Prostate gland (tissue), 2 donors: ENCODE data around the gene C2orf69. TPM values are rescaled to one million over a fixed set of nuclear protein-coding genes. Genes with fewer than 3 reads are reported as not detected.
A peak's percentile ranks its signal among the peaks of the same experiment; 100 is the strongest.

Experiments used
- DNase-seq: peaks from one replicate; pipeline ENCODE4 v3.0.0-alpha.2; 2019; ENCODE audit warnings: low spot score
- H3K27ac ChIP-seq, 2 donors: fragments of 200-600 bp; sonication (generic); 2 replicates each; pipeline ENCODE4 v1.5.1; 2017 to 2019
- H3K27me3 ChIP-seq: fragments of 200-600 bp; sonication (generic); replicated peaks from 2 replicates; pipeline ENCODE4 v1.5.1; 2019; ENCODE audit not compliant: insufficient read depth
- H3K36me3 ChIP-seq, 2 donors: fragments of 200-600 bp; sonication (generic); 1 replicate in 1 of 2; 2 replicates in 1 of 2; pipeline versions ENCODE4 v1.5.1 to v1.8.1; 2017 to 2019
- H3K4me1 ChIP-seq: fragments of 200-600 bp; sonication (generic); replicated peaks from 2 replicates; pipeline ENCODE4 v1.5.1; 2019
- H3K4me3 ChIP-seq, 2 donors: fragments of 200-600 bp; sonication (generic); 2 replicates each; pipeline ENCODE4 v1.5.1; 2017 to 2019
- H3K9me3 ChIP-seq: fragments of 200-600 bp; sonication (generic); 2 replicates; pipeline ENCODE4 v1.5.1; 2017
- CTCF ChIP-seq, 4 experiments: fragments of 200-600 bp in 2 of 4; fragments of 450-650 bp in 2 of 4; sonication (generic) in 2 of 4; IDR thresholded peaks; 1 replicate in 3 of 4; 2 replicates in 1 of 4; pipeline ENCODE4 v1.5.1; 2016 to 2019; ENCODE audit warnings: antibody characterized with exemption in 4 of 4, mild to moderate bottlenecking in 2 of 4, moderate library complexity in 2 of 4
- POLR2A ChIP-seq: fragments of 450-650 bp; IDR thresholded peaks from one replicate; pipeline ENCODE4 v1.6.1; 2016; ENCODE audit warnings: antibody characterized with exemption, mild to moderate bottlenecking
- POLR2AphosphoS5 ChIP-seq: sonication (generic); formaldehyde crosslinking; IDR thresholded peaks from one replicate; pipeline ENCODE4 v1.6.1; 2017; ENCODE audit warnings: antibody characterized with exemption
- WGBS: methylation state at CpG from one replicate; pipeline ENCODE4 v1.1.5; 2018; 5-methylcytosine and 5-hydroxymethylcytosine counted together
- intact Hi-C: fragments of 100-400 bp; cut with DNase I; formaldehyde crosslinking; loops from one replicate; pipeline ENCODE4 v1.14.2; 2022
- total RNA-seq, 2 donors: library from RNA; depleted of rRNA; stranded (reverse); fragments of >200 nt; gene quantifications; one replicate each; pipeline ENCODE4 v1.1.0, GENCODE V29; 2016

Gene C2orf69
- total RNA-seq: 10 to 100 TPM in 1 of 2 donors, 1 to 10 TPM in 1; 9.5 to 12.8 TPM

DNA sequence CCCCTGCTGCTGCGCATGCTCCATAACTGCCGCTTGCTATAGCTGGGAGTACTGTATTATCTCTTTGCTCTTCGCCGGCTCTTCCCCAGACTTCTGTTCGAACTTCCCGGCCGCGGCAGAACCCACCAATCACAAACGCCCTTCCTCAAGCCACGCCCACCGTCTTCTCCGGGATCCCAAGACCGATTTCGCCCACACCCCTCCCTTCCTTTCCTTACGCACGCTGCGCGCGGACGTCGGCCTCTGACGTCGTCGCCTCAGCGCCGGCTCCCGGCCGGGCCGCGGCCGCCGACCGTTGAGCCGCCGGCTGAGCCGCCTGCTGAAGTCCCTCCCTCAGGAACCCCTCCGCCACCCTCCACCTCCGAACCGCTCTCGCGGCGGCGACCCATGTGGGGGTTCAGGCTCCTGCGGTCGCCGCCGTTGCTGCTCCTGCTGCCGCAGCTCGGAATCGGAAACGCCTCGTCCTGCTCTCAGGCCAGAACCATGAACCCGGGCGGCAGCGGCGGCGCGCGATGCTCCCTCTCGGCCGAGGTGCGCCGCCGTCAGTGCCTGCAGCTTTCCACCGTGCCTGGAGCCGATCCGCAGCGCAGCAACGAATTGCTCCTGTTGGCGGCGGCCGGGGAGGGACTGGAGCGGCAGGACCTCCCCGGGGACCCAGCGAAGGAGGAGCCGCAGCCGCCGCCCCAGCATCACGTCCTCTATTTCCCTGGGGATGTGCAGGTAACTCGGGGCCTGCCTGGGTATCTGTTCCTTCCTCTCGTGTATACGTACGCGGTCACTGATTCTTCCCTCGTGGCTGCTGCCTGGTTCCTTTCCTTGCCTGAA is at the start of gene C2orf69:
Gene C2orf69 (plus strand): TSS at position 242 of the 825 bp plus-strand sequence. CDS start 146 bp downstream, at position 388.
- TF ChIP-seq CTCF (IDR thresholded peaks at IDR 0.05): no peak
- TF ChIP-seq POLR2A: peak; percentile 89
- TF ChIP-seq POLR2AphosphoS5: peak; percentile 67
- Histone ChIP-seq H3K27me3 (no peaks in the 10 kb centered on the region), H3K4me1 (peaks cover 9% of the 10 kb centered on the region), H3K27ac (peak within 1 kb of the TSS; percentile 95 to 97), H3K4me3 (peak within 1 kb of the TSS; percentile 64 to 69), H3K9me3 (no peaks in the 10 kb centered on the region), H3K36me3 (no peaks in the 10 kb centered on the region)
- intact Hi-C loops: no loop called here
- WGBS: under 1% methylated on average over 54 of the region's 85 CpGs
- DNase-seq: peak; percentile 97

GRCh38 chr2:199862788-199863187 is 48.3 kb upstream of the C2orf69 start:
- Histone ChIP-seq H3K4me1 (no peaks in the 10 kb centered on the region), H3K4me3 (no peak overlapping the region), H3K9me3 (no peaks in the 10 kb centered on the region), H3K36me3 (no peaks in the 10 kb centered on the region), H3K27ac (no peak overlapping the region), H3K27me3 (no peaks in the 10 kb centered on the region)
- intact Hi-C loops: no loop called here
- 78% methylated on average over 3 of the region's 3 CpGs for WGBS
- no peak for TF ChIP-seq POLR2A
- no peak for TF ChIP-seq CTCF (IDR thresholded peaks at IDR 0.05)
- no peak for TF ChIP-seq POLR2AphosphoS5
- DNase-seq: no peak

DNA sequence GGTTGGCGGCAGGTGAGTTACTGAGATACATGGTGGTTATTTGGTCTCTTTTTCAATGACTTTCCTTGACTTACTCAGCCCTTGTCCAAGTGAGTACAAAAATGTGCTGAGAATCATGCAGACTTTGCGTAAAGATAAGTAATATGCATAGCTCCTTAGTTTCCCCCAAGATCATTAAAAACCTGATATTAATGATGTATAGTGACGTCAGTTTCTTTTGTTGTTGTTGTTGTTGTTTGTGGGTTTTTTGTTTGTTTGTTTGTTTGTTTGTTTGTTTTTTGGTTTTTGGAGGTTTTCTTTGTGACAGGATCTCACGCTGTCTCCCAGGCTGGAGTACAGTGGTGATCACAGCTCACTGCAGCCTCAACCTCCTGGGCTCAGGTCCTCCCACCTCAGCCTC is 45.2 kb upstream of the C2orf69 start:
- Histone ChIP-seq H3K27me3 (no peaks in the 10 kb centered on the region), H3K4me1 (no peaks in the 10 kb centered on the region), H3K4me3 (no peak overlapping the region), H3K27ac (no peak overlapping the region), H3K9me3 (no peaks in the 10 kb centered on the region), H3K36me3 (no peaks in the 10 kb centered on the region)
- TF ChIP-seq POLR2AphosphoS5 (no peak), CTCF (IDR thresholded peaks at IDR 0.05) (no peak), POLR2A (no peak)
- intact Hi-C loops: no loop called here
- no peak for DNase-seq
- 95% methylated on average over 4 of the region's 4 CpGs for WGBS

GRCh38 chr2:199868431-199869226 is 42.5 kb upstream of the C2orf69 start:
- H3K27me3 ChIP-seq: no peaks in the 10 kb centered on the region
- no peaks in the 10 kb centered on the region for H3K4me1 ChIP-seq
- H3K27ac ChIP-seq: no peak overlapping the region
- 62% methylated on average over 5 of the region's 5 CpGs for WGBS
- no peak for TF ChIP-seq CTCF (IDR thresholded peaks at IDR 0.05)
- TF ChIP-seq POLR2A: no peak
- no peak for TF ChIP-seq POLR2AphosphoS5
- no peak for DNase-seq
- no peak overlapping the region for H3K4me3 ChIP-seq
- H3K36me3 ChIP-seq: no peaks in the 10 kb centered on the region
- H3K9me3 ChIP-seq: no peaks in the 10 kb centered on the region
- intact Hi-C loops: no loop called here
